OCI-LY3 (cell line): ENCODE measurements around the gene COX11.

Experiments
- H2AFZ ChIP-seq: fragments of 200-600, 300-600 bp; shearing (Covaris generic); 2 replicates; pipeline ENCODE4 v1.6.0; 2014; ENCODE audit warnings: antibody characterized with exemption, low read depth, low read length
- H3K27ac ChIP-seq: fragments of 200-600, 300-600 bp; sonication (generic); 2 replicates; pipeline ENCODE4 v1.5.1; 2014; ENCODE audit warnings: mild to moderate bottlenecking, low read length, moderate library complexity, mixed read lengths
- H3K27me3 ChIP-seq: fragments of 200-600, 300-600 bp; sonication (generic); 2 replicates; pipeline ENCODE4 v1.6.1; 2014; ENCODE audit warnings: low read depth, low read length, mixed read lengths
- H3K36me3 ChIP-seq: fragments of 200-600, 300-600 bp; sonication (generic); replicated peaks from 2 replicates; pipeline ENCODE3; 2014; ENCODE audit warnings: low read depth, low read length, mixed read lengths
- H3K4me1 ChIP-seq: fragments of 300-600, 200-600 bp; sonication (generic); 2 replicates; pipeline ENCODE4 v1.6.1; 2014; ENCODE audit warnings: low read length, mixed read lengths
- H3K4me2 ChIP-seq: fragments of 200-600, 300-600 bp; sonication (generic); 2 replicates; pipeline ENCODE4 v1.6.1; 2014; ENCODE audit warnings: low read length, mixed read lengths
- H3K4me3 ChIP-seq: fragments of 300-600, 200-600 bp; sonication (generic); 2 replicates; pipeline ENCODE4 v1.5.1; 2014; ENCODE audit warnings: antibody characterized with exemption, mild to moderate bottlenecking, low read length, moderate library complexity
- H3K79me2 ChIP-seq: fragments of 300-600, 200-600 bp; shearing (Covaris generic); 2 replicates; pipeline ENCODE4 v1.6.1; 2014; ENCODE audit warnings: mild to moderate bottlenecking, low read length, mixed read lengths
- H3K9ac ChIP-seq: fragments of 300-600, 200-600 bp; shearing (Covaris generic); 2 replicates; pipeline ENCODE4 v1.6.0; 2014; ENCODE audit warnings: mild to moderate bottlenecking, low read length, moderate library complexity
- H3K9me3 ChIP-seq: fragments of 200-600, 300-600 bp; shearing (Covaris generic); 2 replicates; pipeline ENCODE4 v1.6.1; 2014; ENCODE audit warnings: low read length, mixed read lengths; ENCODE audit not compliant: insufficient read depth
- H4K20me1 ChIP-seq: fragments of 200-600, 300-600 bp; sonication (generic); 2 replicates; pipeline ENCODE4 v1.6.1; 2016; ENCODE audit warnings: low read length, mixed read lengths; ENCODE audit not compliant: insufficient read depth
- CTCF ChIP-seq: fragments of 200-600, 300-600 bp; sonication (generic); IDR thresholded peaks from 2 replicates; pipeline ENCODE4 v1.5.1; 2014; ENCODE audit warnings: antibody characterized with exemption, low read length, low read depth
- EZH2phosphoT487 ChIP-seq: fragments of 200-600 bp; shearing (Covaris generic); IDR thresholded peaks from 2 replicates; pipeline ENCODE4 v1.6.1; 2018; ENCODE audit warnings: antibody characterized with exemption, mixed run types, low read depth

COX11 gene

GRCh38 chr17:54968988-54969332 lies 506 bp upstream of the COX11 start:
- peak overlapping the region; percentile 98 for H2AFZ ChIP-seq
- peak overlapping the region; percentile 98 for H3K4me3 ChIP-seq
- H3K9ac ChIP-seq = peak overlapping the region; percentile 95
- no peaks in the 10 kb centered on the region for H3K9me3 ChIP-seq
- H4K20me1 ChIP-seq = no peaks in the 10 kb centered on the region
- peaks cover 55% of the 10 kb centered on the region for H3K79me2 ChIP-seq
- peaks cover 18% of the 10 kb centered on the region for H3K4me1 ChIP-seq
- peak overlapping the region; percentile 97 for H3K4me2 ChIP-seq
- no peaks in the 10 kb centered on the region for H3K27me3 ChIP-seq
- H3K27ac ChIP-seq = peak overlapping the region; percentile 50
- H3K36me3 ChIP-seq = peaks cover 12% of the 10 kb centered on the region
- TF ChIP-seq EZH2phosphoT487 = no peak
- TF ChIP-seq CTCF = no peak

GRCh38 chr17:54967621-54968261 lies 713 bp downstream of the COX11 start:
- Histone ChIP-seq H3K9me3 (no peaks in the 10 kb centered on the region), H3K36me3 (peaks cover 18% of the 10 kb centered on the region), H3K27ac (peak overlapping the region; percentile 34; the same call in 1 of the 2 replicates), H2AFZ (peak overlapping the region; percentile 94), H3K9ac (peak overlapping the region; percentile 95), H3K4me1 (peaks cover 18% of the 10 kb centered on the region), H3K4me3 (peak overlapping the region; percentile 98), H3K4me2 (peak overlapping the region; percentile 76), H3K79me2 (peaks cover 52% of the 10 kb centered on the region), H4K20me1 (no peaks in the 10 kb centered on the region), H3K27me3 (no peaks in the 10 kb centered on the region)
- TF ChIP-seq CTCF (no peak; the same call in 1 of the 2 replicates), EZH2phosphoT487 (no peak)

GRCh38 chr17:54956791-54957190 lies 11.7 kb downstream of the COX11 start:
- no peaks in the 10 kb centered on the region for H4K20me1 ChIP-seq
- TF ChIP-seq EZH2phosphoT487 (no peak), CTCF (no peak)
- H3K36me3 ChIP-seq = peaks cover 22% of the 10 kb centered on the region
- no peak overlapping the region for H3K27ac ChIP-seq
- no peaks in the 10 kb centered on the region for H3K4me1 ChIP-seq
- H2AFZ ChIP-seq = no peak overlapping the region
- H3K4me2 ChIP-seq = no peak overlapping the region
- H3K9ac ChIP-seq = no peak overlapping the region
- no peaks in the 10 kb centered on the region for H3K9me3 ChIP-seq
- no peaks in the 10 kb centered on the region for H3K27me3 ChIP-seq
- no peak overlapping the region for H3K4me3 ChIP-seq
- H3K79me2 ChIP-seq = no peaks in the 10 kb centered on the region

GRCh38 chr17:54951286-54951685 lies 17.2 kb downstream of the COX11 start:
- Histone ChIP-seq H3K4me2 (no peak overlapping the region), H3K9me3 (no peaks in the 10 kb centered on the region), H3K4me1 (no peaks in the 10 kb centered on the region), H4K20me1 (no peaks in the 10 kb centered on the region), H3K36me3 (no peaks in the 10 kb centered on the region), H3K4me3 (no peak overlapping the region), H3K27me3 (0 out of 2 replicates have a peak, but pooled peaks cover 1% of the 10 kb centered on the region), H3K27ac (no peak overlapping the region), H3K79me2 (no peaks in the 10 kb centered on the region), H3K9ac (no peak overlapping the region), H2AFZ (no peak overlapping the region)
- no peak for TF ChIP-seq EZH2phosphoT487
- TF ChIP-seq CTCF = no peak
